ENCODE results near the gene ANXA5.

ANXA5 gene

GRCh38 chr4:121668368-121669162 lies 28.2 kb downstream of the ANXA5 start:
- no peak for DNase-seq (ENCODE audit: low read depth in 1 of 2, low spot score in 1 of 2)
- no peak overlapping the region for H3K4me3 ChIP-seq (replicated peaks; ENCODE audit: insufficient read depth, low read length)
- no peak for TF ChIP-seq SPI1 (IDR thresholded peaks at IDR 0.05; ENCODE audit: borderline replicate concordance, low read depth)
- no peak for TF ChIP-seq REST (IDR thresholded peaks at IDR 0.05; ENCODE audit: insufficient replicate concordance, low read depth)
- H3K27me3 ChIP-seq (ENCODE audit: insufficient read depth, poor library complexity, severe bottlenecking), result no peaks in the 10 kb centered on the region
- no peak overlapping the region for H3K27ac ChIP-seq (replicated peaks)

DNA sequence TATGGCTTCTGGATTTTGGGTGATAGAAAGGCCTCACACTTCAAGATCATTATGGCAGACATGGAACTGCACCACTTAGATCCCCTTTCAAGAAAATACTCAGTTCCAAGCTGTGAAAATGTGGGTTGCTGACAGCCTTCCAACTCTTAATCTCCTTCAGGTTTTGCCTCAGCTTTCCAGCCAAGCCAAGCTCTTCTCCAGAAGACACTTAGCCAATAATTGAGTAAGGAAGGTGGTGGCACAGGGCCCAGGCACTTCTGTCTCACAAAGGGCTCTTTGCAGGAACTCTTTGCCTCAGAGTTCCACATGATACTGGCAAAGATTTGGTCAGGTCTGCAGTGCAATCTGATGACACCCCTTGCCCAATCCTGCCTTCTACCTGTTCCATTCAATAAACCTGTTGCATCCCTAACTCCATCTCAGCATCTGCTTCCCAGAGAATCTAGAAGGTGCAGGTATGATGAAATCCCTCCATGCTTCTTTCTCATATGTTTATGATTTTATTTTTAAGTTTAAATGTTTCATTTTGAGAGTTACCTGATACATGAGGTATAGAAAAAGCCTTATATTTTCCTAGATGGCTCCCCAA lies 30.6 kb downstream of the ANXA5 start:
- H3K4me3 ChIP-seq (replicated peaks; ENCODE audit: insufficient read depth, low read length), result no peak overlapping the region
- no peak for TF ChIP-seq REST (IDR thresholded peaks at IDR 0.05; ENCODE audit: insufficient replicate concordance, low read depth)
- TF ChIP-seq, protein P1, sequence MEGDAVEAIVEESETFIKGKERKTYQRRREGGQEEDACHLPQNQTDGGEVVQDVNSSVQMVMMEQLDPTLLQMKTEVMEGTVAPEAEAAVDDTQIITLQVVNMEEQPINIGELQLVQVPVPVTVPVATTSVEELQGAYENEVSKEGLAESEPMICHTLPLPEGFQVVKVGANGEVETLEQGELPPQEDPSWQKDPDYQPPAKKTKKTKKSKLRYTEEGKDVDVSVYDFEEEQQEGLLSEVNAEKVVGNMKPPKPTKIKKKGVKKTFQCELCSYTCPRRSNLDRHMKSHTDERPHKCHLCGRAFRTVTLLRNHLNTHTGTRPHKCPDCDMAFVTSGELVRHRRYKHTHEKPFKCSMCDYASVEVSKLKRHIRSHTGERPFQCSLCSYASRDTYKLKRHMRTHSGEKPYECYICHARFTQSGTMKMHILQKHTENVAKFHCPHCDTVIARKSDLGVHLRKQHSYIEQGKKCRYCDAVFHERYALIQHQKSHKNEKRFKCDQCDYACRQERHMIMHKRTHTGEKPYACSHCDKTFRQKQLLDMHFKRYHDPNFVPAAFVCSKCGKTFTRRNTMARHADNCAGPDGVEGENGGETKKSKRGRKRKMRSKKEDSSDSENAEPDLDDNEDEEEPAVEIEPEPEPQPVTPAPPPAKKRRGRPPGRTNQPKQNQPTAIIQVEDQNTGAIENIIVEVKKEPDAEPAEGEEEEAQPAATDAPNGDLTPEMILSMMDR (IDR thresholded peaks at IDR 0.05; ENCODE audit: insufficient read depth, low read length), result no peak
- no peak for TF ChIP-seq GABPA (IDR thresholded peaks at IDR 0.05; ENCODE audit: low read depth)
- TF ChIP-seq SPI1 (IDR thresholded peaks at IDR 0.05; ENCODE audit: borderline replicate concordance, low read depth), result no peak
- TF ChIP-seq POLR2AphosphoS5 (IDR thresholded peaks at IDR 0.05; ENCODE audit: low read depth), result no peak
- H3K27ac ChIP-seq (replicated peaks), result no peak overlapping the region
- no peaks in the 10 kb centered on the region for H3K27me3 ChIP-seq (ENCODE audit: insufficient read depth, poor library complexity, severe bottlenecking)
- no peak for DNase-seq (ENCODE audit: low read depth in 1 of 2, low spot score in 1 of 2)

DNA sequence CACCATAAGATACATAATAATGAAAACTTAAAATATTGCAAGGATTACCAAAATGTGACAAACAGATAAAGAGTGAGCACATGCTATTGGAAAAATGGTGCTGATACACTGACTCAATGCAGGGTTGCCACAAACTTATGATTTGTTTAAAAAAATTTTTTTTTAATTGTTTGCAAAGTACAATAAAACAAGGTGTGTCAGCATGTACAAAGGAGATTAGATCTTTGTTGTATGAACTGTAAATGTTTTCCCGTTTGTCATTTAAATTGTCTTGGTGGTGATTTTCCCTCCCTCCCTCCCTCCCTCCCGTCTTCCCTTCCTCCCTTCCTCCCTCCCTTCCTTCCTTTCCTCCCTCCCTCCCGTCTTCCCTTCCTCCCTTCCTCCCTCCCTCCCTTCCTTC lies 31.4 kb downstream of the ANXA5 start:
- no peak for DNase-seq (ENCODE audit: low read depth in 1 of 2, low spot score in 1 of 2)
- no peak overlapping the region for H3K4me3 ChIP-seq (replicated peaks; ENCODE audit: insufficient read depth, low read length)
- TF ChIP-seq, protein P1 (IDR thresholded peaks at IDR 0.05; ENCODE audit: insufficient read depth, low read length), result no peak
- TF ChIP-seq POLR2AphosphoS5 (IDR thresholded peaks at IDR 0.05; ENCODE audit: low read depth) (no peak), GABPA (IDR thresholded peaks at IDR 0.05; ENCODE audit: low read depth) (no peak), SPI1 (IDR thresholded peaks at IDR 0.05; ENCODE audit: borderline replicate concordance, low read depth) (no peak), REST (IDR thresholded peaks at IDR 0.05; ENCODE audit: insufficient replicate concordance, low read depth) (no peak)
- no peaks in the 10 kb centered on the region for H3K27me3 ChIP-seq (ENCODE audit: insufficient read depth, poor library complexity, severe bottlenecking)
- H3K27ac ChIP-seq (replicated peaks), result no peak overlapping the region
